K562 (cell line): Measurements from ENCODE around the gene NACAD.

Experiments used
- E2F5 ChIP-seq: sonication (generic); formaldehyde crosslinking; IDR thresholded peaks from 2 replicates; pipeline ENCODE4 v1.8.0; 2022; ENCODE audit warnings: mild to moderate bottlenecking, missing genetic modification reagents
- E2F8 ChIP-seq: fragments of 450-650 bp; IDR thresholded peaks from 2 replicates; pipeline ENCODE4 v1.7.1; 2018; ENCODE audit warnings: mild to moderate bottlenecking, low read depth; ENCODE audit not compliant: partially characterized antibody
- HNRNPLL ChIP-seq: fragments of 200-400 bp; formaldehyde crosslinking; IDR thresholded peaks from 2 replicates; pipeline ENCODE4 v1.6.1; 2017; ENCODE audit warnings: low read length, low read depth, mild to moderate bottlenecking; ENCODE audit not compliant: poor library complexity, severe bottlenecking
- KDM5B ChIP-seq: fragments of 200-600 bp; sonication (generic); IDR thresholded peaks from 2 replicates; pipeline ENCODE4 v1.6.1; 2012; ENCODE audit warnings: low read depth, mild to moderate bottlenecking, moderate library complexity, low read length, control low read depth, inconsistent platforms; ENCODE audit not compliant: insufficient replicate concordance
- TARDBP ChIP-seq: fragments of 450-650 bp; IDR thresholded peaks from 2 replicates; pipeline ENCODE4 v1.6.1; 2016
- UBTF ChIP-seq, 2 experiments: IDR thresholded peaks; 2 replicates each; pipeline ENCODE4 v1.6.1; 2012; ENCODE audit warnings: improper control_type of control experiment in 2 of 2, low read depth in 2 of 2, low read length in 2 of 2, borderline replicate concordance in 1 of 2
- ZFPM2 ChIP-seq: fragments of 250-450 bp; sonication (Bioruptor Pico); IDR thresholded peaks from 2 replicates; pipeline ENCODE4 v1.5.1; 2022; ENCODE audit warnings: mild to moderate bottlenecking
- TF ChIP-seq, protein P1 (sequence below), 3 experiments: IDR thresholded peaks in 2 of 3; conservative IDR thresholded peaks in 1 of 3; 2 replicates each; pipeline ENCODE4 v1.5.1; 2011 to 2012; ENCODE audit warnings: low read length in 3 of 3, mild to moderate bottlenecking in 3 of 3, control low read depth in 2 of 3, improper control_type of control experiment in 1 of 3, inconsistent platforms in 1 of 3, low read depth in 1 of 3, mixed read lengths in 1 of 3, moderate library complexity in 1 of 3; ENCODE audit not compliant: insufficient read depth in 2 of 3

DNA sequence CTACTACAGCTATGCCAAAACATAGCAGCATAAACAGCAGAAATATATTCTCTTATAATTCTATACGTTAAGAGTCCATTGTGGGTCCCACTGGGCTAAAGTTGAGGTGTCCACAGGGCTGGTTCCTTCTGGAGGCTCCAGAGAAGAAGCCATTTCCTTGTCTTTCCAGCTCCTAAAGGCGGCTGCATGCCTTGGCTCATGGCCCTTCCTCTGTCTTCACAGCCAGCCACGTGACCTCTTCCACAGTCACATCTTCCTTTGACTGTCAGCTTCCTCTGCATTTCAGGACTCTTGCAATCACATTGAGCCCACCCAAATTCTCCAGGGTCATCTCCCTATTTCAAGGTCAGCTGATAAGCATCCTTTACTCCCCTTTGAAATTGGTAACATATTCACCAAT lies 17.2 kb downstream of the NACAD start:
- TF ChIP-seq ZFPM2 (CRISPR knock-in tag) (no peak), E2F8 (no peak), UBTF (IDR thresholded peaks at IDR 0.05; ENCODE audit: borderline replicate concordance in 1 of 2, low read depth in 2 of 2, low read length in 2 of 2) (no peak), TARDBP (no peak), KDM5B (no peak), E2F5 (CRISPR knock-in tag) (no peak), HNRNPLL (no peak)
- TF ChIP-seq, protein P1, sequence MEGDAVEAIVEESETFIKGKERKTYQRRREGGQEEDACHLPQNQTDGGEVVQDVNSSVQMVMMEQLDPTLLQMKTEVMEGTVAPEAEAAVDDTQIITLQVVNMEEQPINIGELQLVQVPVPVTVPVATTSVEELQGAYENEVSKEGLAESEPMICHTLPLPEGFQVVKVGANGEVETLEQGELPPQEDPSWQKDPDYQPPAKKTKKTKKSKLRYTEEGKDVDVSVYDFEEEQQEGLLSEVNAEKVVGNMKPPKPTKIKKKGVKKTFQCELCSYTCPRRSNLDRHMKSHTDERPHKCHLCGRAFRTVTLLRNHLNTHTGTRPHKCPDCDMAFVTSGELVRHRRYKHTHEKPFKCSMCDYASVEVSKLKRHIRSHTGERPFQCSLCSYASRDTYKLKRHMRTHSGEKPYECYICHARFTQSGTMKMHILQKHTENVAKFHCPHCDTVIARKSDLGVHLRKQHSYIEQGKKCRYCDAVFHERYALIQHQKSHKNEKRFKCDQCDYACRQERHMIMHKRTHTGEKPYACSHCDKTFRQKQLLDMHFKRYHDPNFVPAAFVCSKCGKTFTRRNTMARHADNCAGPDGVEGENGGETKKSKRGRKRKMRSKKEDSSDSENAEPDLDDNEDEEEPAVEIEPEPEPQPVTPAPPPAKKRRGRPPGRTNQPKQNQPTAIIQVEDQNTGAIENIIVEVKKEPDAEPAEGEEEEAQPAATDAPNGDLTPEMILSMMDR (IDR thresholded peaks at IDR 0.05 in 2 of 3, conservative IDR thresholded peaks at IDR 0.05 in 1 of 3; ENCODE audit: insufficient read depth in 2 of 3, low read depth in 1 of 3, low read length in 3 of 3) = no peak
